ENCODE measurements around the gene DHRS13. TPM values are rescaled to one million over a fixed set of nuclear protein-coding genes. Genes with fewer than 3 reads are reported as not detected.

The DHRS13 gene
- total RNA-seq, 2 donors from 2014 or later = 36.8 to 61.3 TPM

DNA sequence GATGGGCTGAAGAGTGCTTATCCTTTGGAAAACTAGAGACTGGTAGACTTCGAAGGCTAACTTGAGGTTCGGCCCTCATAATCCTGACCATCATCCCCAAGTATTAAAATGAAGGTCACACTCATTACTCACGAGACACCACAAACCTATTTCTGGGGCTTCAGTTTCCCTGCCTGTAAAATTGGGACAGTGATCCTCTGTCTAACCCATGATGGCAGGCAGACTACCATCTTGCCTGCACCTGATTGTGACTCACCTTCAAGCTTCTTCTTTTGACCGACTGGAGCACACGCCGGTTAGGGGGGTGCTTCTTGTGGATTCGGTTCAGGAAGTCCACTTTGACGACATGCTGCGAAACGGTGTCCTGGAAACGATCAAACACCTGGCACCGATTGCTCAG, 14.2 kb upstream of the DHRS13 start:
- 74% methylated on average over 12 of the region's 12 CpGs for WGBS
- intact Hi-C loops (cut with DNase I) = loop anchor here (5.0 to 10.0 kb wide), 2 partner anchors 155 to 192 kb away; partner anchors contain the start of genes NEK8 and TLCD1
- H3K9me3 ChIP-seq = no peaks in the 10 kb centered on the region
- no peak overlapping the region for H3K27ac ChIP-seq
- H3K4me3 ChIP-seq = no peak overlapping the region
- peaks cover 10 to 38% of the 10 kb centered on the region in 2 donors for H3K36me3 ChIP-seq
- no peaks in the 10 kb centered on the region for H3K4me1 ChIP-seq (replicated peaks)
- H3K27me3 ChIP-seq (replicated peaks; ENCODE audit: insufficient read depth) = no peaks in the 10 kb centered on the region
- no peak for TF ChIP-seq POLR2AphosphoS5 (IDR thresholded peaks at IDR 0.05)
- TF ChIP-seq, protein P1, sequence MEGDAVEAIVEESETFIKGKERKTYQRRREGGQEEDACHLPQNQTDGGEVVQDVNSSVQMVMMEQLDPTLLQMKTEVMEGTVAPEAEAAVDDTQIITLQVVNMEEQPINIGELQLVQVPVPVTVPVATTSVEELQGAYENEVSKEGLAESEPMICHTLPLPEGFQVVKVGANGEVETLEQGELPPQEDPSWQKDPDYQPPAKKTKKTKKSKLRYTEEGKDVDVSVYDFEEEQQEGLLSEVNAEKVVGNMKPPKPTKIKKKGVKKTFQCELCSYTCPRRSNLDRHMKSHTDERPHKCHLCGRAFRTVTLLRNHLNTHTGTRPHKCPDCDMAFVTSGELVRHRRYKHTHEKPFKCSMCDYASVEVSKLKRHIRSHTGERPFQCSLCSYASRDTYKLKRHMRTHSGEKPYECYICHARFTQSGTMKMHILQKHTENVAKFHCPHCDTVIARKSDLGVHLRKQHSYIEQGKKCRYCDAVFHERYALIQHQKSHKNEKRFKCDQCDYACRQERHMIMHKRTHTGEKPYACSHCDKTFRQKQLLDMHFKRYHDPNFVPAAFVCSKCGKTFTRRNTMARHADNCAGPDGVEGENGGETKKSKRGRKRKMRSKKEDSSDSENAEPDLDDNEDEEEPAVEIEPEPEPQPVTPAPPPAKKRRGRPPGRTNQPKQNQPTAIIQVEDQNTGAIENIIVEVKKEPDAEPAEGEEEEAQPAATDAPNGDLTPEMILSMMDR (IDR thresholded peaks at IDR 0.05) = no peak
- TF ChIP-seq POLR2A (IDR thresholded peaks at IDR 0.05) = no peak
- DNase-seq (ENCODE audit: low spot score) = no peak

DNA sequence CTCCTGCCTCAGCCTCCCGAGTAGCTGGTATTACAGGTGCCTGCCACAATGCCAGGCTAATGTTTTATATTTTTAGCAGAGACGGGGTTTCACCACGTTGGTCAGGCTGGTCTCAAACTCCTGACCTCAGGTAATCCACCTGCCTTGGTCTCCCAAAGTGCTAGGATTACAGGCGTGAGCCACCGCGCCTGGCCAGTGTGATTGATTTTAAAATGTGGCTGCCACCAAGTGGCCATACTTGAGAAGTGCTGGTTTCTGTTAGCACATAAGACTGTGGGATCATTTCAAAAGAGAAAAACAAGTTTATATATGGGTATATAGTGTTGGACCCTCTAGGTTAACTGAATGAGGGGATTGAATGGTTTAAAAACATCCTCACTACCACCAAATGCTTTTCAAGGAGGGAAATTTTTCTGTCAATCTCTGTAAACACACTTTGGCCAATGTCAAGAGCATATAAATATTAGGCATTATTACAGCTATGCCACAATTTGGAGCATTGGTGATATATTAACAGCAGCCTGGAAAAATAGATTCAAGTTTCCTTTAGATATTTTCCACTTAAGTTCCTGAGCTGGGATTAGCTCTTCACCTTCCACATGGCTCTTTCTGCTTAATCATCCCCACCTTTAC, 13.5 kb upstream of the DHRS13 start:
- Histone ChIP-seq H3K36me3 (peaks cover 14 to 44% of the 10 kb centered on the region in 2 donors), H3K27me3 (replicated peaks; ENCODE audit: insufficient read depth) (no peaks in the 10 kb centered on the region), H3K9me3 (no peaks in the 10 kb centered on the region), H3K4me3 (no peak overlapping the region), H3K27ac (no peak overlapping the region), H3K4me1 (replicated peaks) (no peaks in the 10 kb centered on the region)
- TF ChIP-seq POLR2A (IDR thresholded peaks at IDR 0.05) = no peak
- TF ChIP-seq POLR2AphosphoS5 (IDR thresholded peaks at IDR 0.05) = peak; percentile 49
- TF ChIP-seq, protein P1 (IDR thresholded peaks at IDR 0.05) = peak in 3 of 4 experiments; percentile 66 to 78 (median 69)
- 49% methylated on average over 6 of the region's 6 CpGs for WGBS
- intact Hi-C loops (cut with DNase I) = loop anchor here (5.0 to 10.0 kb wide), 2 partner anchors 154 to 192 kb away; partner anchors contain the start of genes NEK8 and TLCD1
- DNase-seq (ENCODE audit: low spot score) = peak; percentile 53

GRCh38 chr17:28912938-28913333, 10.1 kb upstream of the DHRS13 start:
- intact Hi-C loops (cut with DNase I) = loop anchor here (10.0 kb wide), 1 partner anchor 188 kb away; the partner anchor contains the start of genes NEK8 and TLCD1
- DNase-seq (ENCODE audit: low spot score) = no peak
- no peak overlapping the region for H3K27ac ChIP-seq

GRCh38 chr17:28912281-28912937, 9.5 kb upstream of the DHRS13 start:
- Histone ChIP-seq H3K9me3 (no peaks in the 10 kb centered on the region), H3K36me3 (peaks cover 31 to 59% of the 10 kb centered on the region in 2 donors), H3K4me1 (replicated peaks) (no peaks in the 10 kb centered on the region), H3K27me3 (replicated peaks; ENCODE audit: insufficient read depth) (no peaks in the 10 kb centered on the region), H3K4me3 (no peak overlapping the region), H3K27ac (no peak overlapping the region)
- TF ChIP-seq POLR2AphosphoS5 (IDR thresholded peaks at IDR 0.05) = no peak
- TF ChIP-seq, protein P1 (IDR thresholded peaks at IDR 0.05) = no peak
- TF ChIP-seq POLR2A (IDR thresholded peaks at IDR 0.05) = no peak
- intact Hi-C loops (cut with DNase I) = loop anchor here (10.0 kb wide), 1 partner anchor 188 kb away; the partner anchor contains the start of genes NEK8 and TLCD1
- 78% methylated on average over 18 of the region's 20 CpGs for WGBS
- DNase-seq (ENCODE audit: low spot score) = no peak

More at GRCh38 chr17:28912938-28913333, 10.1 kb upstream of the DHRS13 start:
- TF ChIP-seq POLR2AphosphoS5 (IDR thresholded peaks at IDR 0.05) (no peak), POLR2A (IDR thresholded peaks at IDR 0.05) (no peak)
- TF ChIP-seq, protein P1 (IDR thresholded peaks at IDR 0.05) = no peak
- Histone ChIP-seq H3K36me3 (peaks cover 31 to 59% of the 10 kb centered on the region in 2 donors), H3K4me1 (replicated peaks) (no peaks in the 10 kb centered on the region), H3K9me3 (no peaks in the 10 kb centered on the region), H3K4me3 (no peak overlapping the region), H3K27me3 (replicated peaks; ENCODE audit: insufficient read depth) (no peaks in the 10 kb centered on the region)
- 90% methylated on average over 6 of the region's 6 CpGs for WGBS
